Mesendoderm (in vitro differentiated cells): Measurements from ENCODE around the gene TBCD.
A peak's percentile ranks its signal among the peaks of the same experiment; 100 is the strongest.

Experiments
- DNase-seq: peaks from one replicate; pipeline ENCODE4 v3.0.0; 2013
- H2AK5ac ChIP-seq: 2 replicates; pipeline ENCODE4 v1.6.1; 2013; ENCODE audit warnings: low read length, inconsistent platforms
- H2BK120ac ChIP-seq: 2 replicates; pipeline ENCODE4 v1.6.1; 2013; ENCODE audit warnings: low read depth, mild to moderate bottlenecking, low read length, moderate library complexity, mixed read lengths
- H2BK15ac ChIP-seq: replicated peaks from 2 replicates; pipeline ENCODE4 v1.6.1; 2013; ENCODE audit warnings: low read depth, mild to moderate bottlenecking, moderate library complexity
- H2BK5ac ChIP-seq: 2 replicates; pipeline ENCODE4 v1.6.1; 2013; ENCODE audit warnings: low read length, inconsistent platforms
- H3K18ac ChIP-seq: 2 replicates; pipeline ENCODE4 v1.6.1; 2013; ENCODE audit warnings: mild to moderate bottlenecking, low read length, mixed read lengths
- H3K23ac ChIP-seq: one replicate; pipeline ENCODE4 v1.6.1; 2013; ENCODE audit warnings: low read length
- H3K27ac ChIP-seq: 2 replicates; pipeline ENCODE4 v1.5.1; 2013; ENCODE audit warnings: low read depth, mild to moderate bottlenecking, inconsistent platforms, low read length, moderate library complexity
- H3K27me3 ChIP-seq: 2 replicates; pipeline ENCODE4 v1.6.1; 2013; ENCODE audit warnings: low read length, control low read depth, mild to moderate bottlenecking, inconsistent platforms; ENCODE audit not compliant: insufficient read depth, poor library complexity
- H3K36me3 ChIP-seq: 2 replicates; pipeline ENCODE4 v1.6.1; 2013; ENCODE audit warnings: low read length, inconsistent platforms; ENCODE audit not compliant: control insufficient read depth, insufficient read depth
- H3K4ac ChIP-seq: one replicate; pipeline ENCODE4 v1.6.1; 2013; ENCODE audit warnings: low read depth, mild to moderate bottlenecking, low read length, moderate library complexity
- H3K4me1 ChIP-seq: 2 replicates; pipeline ENCODE4 v1.6.1; 2013; ENCODE audit warnings: low read depth, low read length, inconsistent platforms; ENCODE audit not compliant: control insufficient read depth
- H3K4me2 ChIP-seq: 2 replicates; pipeline ENCODE4 v1.6.1; 2013; ENCODE audit warnings: low read length
- H3K4me3 ChIP-seq: 2 replicates; pipeline ENCODE4 v1.5.1; 2013; ENCODE audit warnings: mild to moderate bottlenecking, low read length
- H3K56ac ChIP-seq: one replicate; pipeline ENCODE4 v1.6.1; 2013; ENCODE audit warnings: low read length
- H3K79me1 ChIP-seq: 2 replicates; pipeline ENCODE4 v1.6.1; 2013; ENCODE audit warnings: low read length, inconsistent platforms
- H3K79me2 ChIP-seq: 2 replicates; pipeline ENCODE4 v1.6.1; 2013; ENCODE audit warnings: mild to moderate bottlenecking, low read length; ENCODE audit not compliant: control insufficient read depth, insufficient read depth
- H3K9ac ChIP-seq: 2 replicates; pipeline ENCODE4 v1.6.1; 2013; ENCODE audit warnings: low read length, inconsistent platforms
- H4K5ac ChIP-seq: one replicate; pipeline ENCODE4 v1.6.1; 2013; ENCODE audit warnings: low read length
- H4K8ac ChIP-seq: one replicate; pipeline ENCODE4 v1.6.1; 2013; ENCODE audit warnings: low read depth, mild to moderate bottlenecking, control low read depth, low read length, moderate library complexity
- WGBS: extraction: QIAGEN DNeasy Blood & Tissue Kit; methylation state at CpG from one replicate; pipeline ENCODE4 v1.1.7; 2013; ENCODE audit warnings: low lambda C conversion rate, missing lambda C conversion rate; ENCODE audit not compliant: insufficient coverage; ENCODE audit errors: extremely low coverage; 5-methylcytosine and 5-hydroxymethylcytosine counted together

TBCD gene

GRCh38 chr17:82911822-82912221, 160.0 kb downstream of the TBCD start:
- Histone ChIP-seq H3K27me3 (no peaks in the 10 kb centered on the region), H3K27ac (no peak overlapping the region), H3K23ac (no peak overlapping the region), H4K5ac (no peak overlapping the region), H2AK5ac (no peak overlapping the region), H3K4me1 (no peaks in the 10 kb centered on the region), H3K4me2 (no peak overlapping the region), H3K4ac (no peak overlapping the region), H3K56ac (no peak overlapping the region), H3K79me1 (no peaks in the 10 kb centered on the region), H2BK5ac (no peak overlapping the region), H4K8ac (no peak overlapping the region), H3K79me2 (no peaks in the 10 kb centered on the region), H3K18ac (no peak overlapping the region), H2BK120ac (no peak overlapping the region), H3K4me3 (no peak overlapping the region), H3K36me3 (peaks cover 3% of the 10 kb centered on the region), H3K9ac (no peak overlapping the region), H2BK15ac (no peak overlapping the region)
- DNase-seq, result no peak
- no CpG with 5 or more reads among the region's 14 CpGs for WGBS

GRCh38 chr17:82912484-82913089, 160.7 kb downstream of the TBCD start:
- Histone ChIP-seq H3K79me2 (no peaks in the 10 kb centered on the region), H2BK120ac (no peak overlapping the region), H3K27me3 (no peaks in the 10 kb centered on the region), H3K36me3 (peaks cover 3% of the 10 kb centered on the region), H2BK5ac (no peak overlapping the region), H3K4me2 (no peak overlapping the region), H4K8ac (no peak overlapping the region), H3K79me1 (no peaks in the 10 kb centered on the region), H4K5ac (no peak overlapping the region), H3K4me3 (no peak overlapping the region), H3K4ac (no peak overlapping the region), H3K23ac (no peak overlapping the region), H2BK15ac (no peak overlapping the region), H3K4me1 (no peaks in the 10 kb centered on the region), H3K27ac (no peak overlapping the region), H2AK5ac (no peak overlapping the region), H3K18ac (no peak overlapping the region), H3K56ac (no peak overlapping the region), H3K9ac (no peak overlapping the region)
- no peak for DNase-seq
- no CpG with 5 or more reads among the region's 20 CpGs for WGBS

- H3K27me3 ChIP-seq, result no peaks in the 10 kb centered on the region
- peaks cover 3% of the 10 kb centered on the region for H3K36me3 ChIP-seq
- H3K4me1 ChIP-seq, result no peaks in the 10 kb centered on the region
- no peaks in the 10 kb centered on the region for H3K79me2 ChIP-seq
- H3K4me2 ChIP-seq, result no peak overlapping the region
- H3K4me3 ChIP-seq, result no peak overlapping the region
- no peak overlapping the region for H2BK120ac ChIP-seq
- no peak overlapping the region for H3K18ac ChIP-seq
- H2AK5ac ChIP-seq, result no peak overlapping the region
- H3K4ac ChIP-seq, result no peak overlapping the region
- no CpG with 5 or more reads among the region's 44 CpGs for WGBS
- no peak overlapping the region for H2BK15ac ChIP-seq
- no peaks in the 10 kb centered on the region for H3K79me1 ChIP-seq
- no peak overlapping the region for H4K5ac ChIP-seq
- no peak overlapping the region for H3K27ac ChIP-seq
- H3K9ac ChIP-seq, result no peak overlapping the region
- H2BK5ac ChIP-seq, result no peak overlapping the region
- no peak overlapping the region for H3K23ac ChIP-seq
- DNase-seq, result peak; percentile 44
- H3K56ac ChIP-seq, result no peak overlapping the region
- no peak overlapping the region for H4K8ac ChIP-seq
Observed at GRCh38 chr17:82913304-82914043, 161.6 kb downstream of the TBCD start.

- H3K18ac ChIP-seq, result no peak overlapping the region
- no peaks in the 10 kb centered on the region for H3K79me1 ChIP-seq
- no peaks in the 10 kb centered on the region for H3K79me2 ChIP-seq
- H2BK120ac ChIP-seq, result no peak overlapping the region
- H3K27ac ChIP-seq, result no peak overlapping the region
- no peak overlapping the region for H3K4ac ChIP-seq
- no peak overlapping the region for H3K23ac ChIP-seq
- no peak overlapping the region for H3K4me2 ChIP-seq
- H3K9ac ChIP-seq, result no peak overlapping the region
- no peak for DNase-seq
- no peak overlapping the region for H2BK5ac ChIP-seq
- no peak overlapping the region for H2AK5ac ChIP-seq
- H3K56ac ChIP-seq, result no peak overlapping the region
- no peak overlapping the region for H4K8ac ChIP-seq
- no CpG with 5 or more reads among the region's 19 CpGs for WGBS
- no peak overlapping the region for H2BK15ac ChIP-seq
- no peak overlapping the region for H4K5ac ChIP-seq
- H3K4me3 ChIP-seq, result no peak overlapping the region
- H3K4me1 ChIP-seq, result no peaks in the 10 kb centered on the region
- H3K27me3 ChIP-seq, result no peaks in the 10 kb centered on the region
- H3K36me3 ChIP-seq, result peaks cover 3% of the 10 kb centered on the region
Observed at GRCh38 chr17:82914375-82914774, 162.5 kb downstream of the TBCD start.

GRCh38 chr17:82915010-82915756, 163.3 kb downstream of the TBCD start:
- no peaks in the 10 kb centered on the region for H3K79me2 ChIP-seq
- H3K18ac ChIP-seq, result no peak overlapping the region
- no peaks in the 10 kb centered on the region for H3K4me1 ChIP-seq
- H3K27ac ChIP-seq, result no peak overlapping the region
- peaks cover 3% of the 10 kb centered on the region for H3K36me3 ChIP-seq
- no peaks in the 10 kb centered on the region for H3K27me3 ChIP-seq
- H3K4ac ChIP-seq, result no peak overlapping the region
- H4K5ac ChIP-seq, result no peak overlapping the region
- no peak overlapping the region for H3K56ac ChIP-seq
- H3K4me2 ChIP-seq, result no peak overlapping the region
- H2BK120ac ChIP-seq, result no peak overlapping the region
- no peak overlapping the region for H3K4me3 ChIP-seq
- no peak overlapping the region for H2BK15ac ChIP-seq
- H2BK5ac ChIP-seq, result no peak overlapping the region
- H2AK5ac ChIP-seq, result no peak overlapping the region
- H4K8ac ChIP-seq, result no peak overlapping the region
- DNase-seq, result peak; percentile 7
- H3K9ac ChIP-seq, result no peak overlapping the region
- no peak overlapping the region for H3K23ac ChIP-seq
- no CpG with 5 or more reads among the region's 32 CpGs for WGBS
- no peaks in the 10 kb centered on the region for H3K79me1 ChIP-seq
